ENCODE results near the gene ADGRG7.

The ADGRG7 gene

DNA sequence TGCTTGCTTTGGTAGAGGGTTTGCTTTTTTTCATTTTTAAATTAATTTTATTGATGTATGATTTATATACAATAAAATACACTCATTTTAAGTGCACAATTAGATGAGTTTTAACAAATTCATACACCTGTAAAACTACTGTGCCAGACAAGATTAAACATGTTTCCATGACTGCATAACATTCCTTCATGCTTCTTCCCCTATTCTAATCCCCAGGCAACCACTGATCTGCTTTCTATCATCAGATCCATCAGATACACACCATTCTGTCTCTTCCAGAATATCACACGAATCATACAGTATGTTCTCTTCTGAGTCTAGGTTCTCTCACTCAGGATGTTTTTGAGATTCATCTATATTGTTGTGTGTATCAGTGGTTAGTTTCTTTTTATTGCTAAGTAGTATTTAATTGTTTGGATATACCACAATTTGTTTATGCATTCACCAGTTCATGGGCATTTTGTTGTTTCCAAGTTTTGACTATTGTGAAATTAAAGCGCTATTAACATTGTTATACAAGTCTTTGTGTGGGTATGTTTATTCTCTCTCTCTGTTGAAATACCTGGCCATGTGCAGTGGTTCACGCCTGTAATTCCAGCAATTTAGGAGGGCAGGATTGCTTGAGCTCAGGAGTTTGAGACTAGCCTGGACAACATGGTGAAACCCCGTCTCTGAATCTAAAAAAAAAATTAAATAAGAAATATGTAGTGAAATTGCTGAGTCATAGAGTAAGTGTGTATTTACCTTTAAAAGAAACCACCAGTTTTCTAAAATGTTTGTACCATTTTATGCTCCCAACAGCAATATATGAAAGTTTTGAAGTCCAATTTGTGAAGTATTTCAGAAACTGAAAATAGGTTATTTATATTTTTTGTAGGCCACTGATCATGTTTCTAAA lies 92.9 kb downstream of the ADGRG7 start:
- no peak for DNase-seq (ENCODE audit: low read depth)

- no peak for DNase-seq (ENCODE audit: low read depth)
Measured at GRCh38 chr3:100702980-100703345, 93.6 kb downstream of the ADGRG7 start.

DNA sequence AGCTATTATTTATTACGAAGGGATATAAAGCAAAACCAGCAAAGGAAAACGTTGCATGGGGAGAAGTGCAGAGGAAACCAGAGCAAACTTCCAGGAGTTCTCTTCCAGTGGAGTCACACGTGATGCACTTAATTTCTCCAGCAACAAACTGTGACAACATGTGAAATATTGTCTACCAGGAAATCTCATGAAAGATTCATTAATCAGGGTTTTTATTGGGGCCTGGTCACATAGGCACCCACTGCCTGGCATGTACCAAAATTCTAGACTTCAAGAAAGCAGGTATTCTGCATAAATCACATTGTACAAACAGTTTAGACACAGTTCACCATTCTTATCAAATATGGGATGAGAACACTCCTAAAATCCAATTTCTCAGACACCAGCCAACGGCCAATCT lies 94.5 kb downstream of the ADGRG7 start:
- no peak for DNase-seq (ENCODE audit: low read depth)

GRCh38 chr3:100706365-100706764 lies 97.0 kb downstream of the ADGRG7 start:
- no peak for DNase-seq (ENCODE audit: low read depth)

GRCh38 chr3:100708644-100708988 lies 99.2 kb downstream of the ADGRG7 start:
- no peak for DNase-seq (ENCODE audit: low read depth)

GRCh38 chr3:100708989-100709841 lies 99.8 kb downstream of the ADGRG7 start, which contains the start of gene TFG:
TSS of gene TFG (plus strand) at chr3:100709494. CDS start at chr3:100713686, 4,192 bp downstream.
- peak; percentile 96 for DNase-seq (ENCODE audit: low read depth)

- DNase-seq (ENCODE audit: low read depth): no peak
Measured at GRCh38 chr3:100709842-100710260, 100.5 kb downstream of the ADGRG7 start.

DNA sequence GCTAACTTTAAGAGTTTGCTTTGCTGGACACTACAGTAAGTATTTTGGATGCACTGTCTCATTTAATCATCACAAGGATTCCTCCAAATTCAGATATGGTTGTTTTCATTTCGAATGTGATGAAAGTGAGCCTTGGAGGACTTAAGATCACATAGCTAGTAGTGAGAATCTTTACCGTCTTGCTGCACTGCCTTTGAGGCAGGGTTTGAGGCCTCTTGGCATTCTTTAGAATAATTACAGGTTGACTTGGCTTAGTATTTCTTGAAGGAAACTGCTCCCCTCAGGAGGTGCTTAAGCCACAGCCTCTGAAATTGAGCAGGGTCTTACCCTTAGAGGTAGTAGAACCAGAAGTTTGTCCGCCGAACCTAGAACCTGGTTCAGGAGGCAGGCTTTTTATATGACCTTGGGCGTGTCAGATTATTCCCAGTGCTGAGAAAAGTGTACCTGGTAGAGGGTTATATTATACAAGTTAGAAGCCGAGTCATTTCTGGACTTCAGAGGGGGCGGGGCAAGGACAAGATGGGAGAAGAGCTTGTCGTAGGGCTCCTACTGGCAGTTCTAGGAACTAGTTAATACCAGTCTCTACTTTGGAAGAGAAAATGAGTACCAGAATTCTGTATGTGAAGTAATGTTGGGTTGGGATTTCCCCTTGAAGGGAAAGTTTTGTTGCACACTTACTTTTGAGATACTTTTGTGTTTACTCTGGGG lies 101.0 kb downstream of the ADGRG7 start:
- DNase-seq (ENCODE audit: low read depth): peak; percentile 10

DNA sequence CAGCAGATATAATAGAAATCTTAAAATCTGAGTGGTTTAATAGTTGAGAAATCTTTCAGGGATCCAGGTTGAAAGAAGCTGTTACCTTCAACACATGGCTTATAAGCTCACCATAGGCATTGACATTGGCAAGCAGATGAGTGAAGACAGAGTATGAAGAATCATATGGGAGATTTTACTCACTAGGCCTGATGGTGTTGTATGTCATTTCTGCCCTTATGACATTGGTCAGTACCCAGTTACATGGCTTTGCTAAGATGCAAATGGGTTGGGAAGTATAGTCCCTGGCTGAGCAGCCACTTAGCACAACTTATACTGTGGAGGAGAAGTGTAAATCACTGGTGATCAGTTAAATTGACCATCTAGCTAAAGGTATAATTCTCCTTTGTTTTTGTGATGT lies 105.8 kb downstream of the ADGRG7 start:
- DNase-seq (ENCODE audit: low read depth): no peak

GRCh38 chr3:100717063-100717462 lies 107.7 kb downstream of the ADGRG7 start:
- DNase-seq (ENCODE audit: low read depth): no peak

GRCh38 chr3:100717637-100718487 lies 108.5 kb downstream of the ADGRG7 start:
- DNase-seq (ENCODE audit: low read depth): no peak

DNA sequence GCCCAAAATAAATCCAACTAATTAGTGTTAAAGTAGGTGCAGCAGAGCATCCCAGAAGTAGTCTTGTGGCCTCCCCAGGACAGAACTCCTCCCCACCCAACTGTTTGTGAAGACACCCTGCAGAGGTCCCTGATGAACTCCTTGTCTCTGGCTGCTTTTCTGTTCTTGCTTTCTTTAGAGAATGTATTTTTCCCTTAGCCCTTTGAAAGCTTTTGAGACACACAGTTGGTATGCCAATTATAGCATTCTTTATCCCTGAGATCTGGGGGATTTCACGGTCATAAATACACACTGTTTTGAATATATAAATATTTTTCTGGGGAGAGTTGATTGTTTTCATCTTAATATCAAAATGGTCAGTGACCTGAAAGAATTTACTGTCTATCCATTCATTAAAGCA lies 109.7 kb downstream of the ADGRG7 start:
- no peak for DNase-seq (ENCODE audit: low read depth)

- DNase-seq (ENCODE audit: low read depth): no peak
Measured at GRCh38 chr3:100720426-100720825, 111.0 kb downstream of the ADGRG7 start.

- no peak for DNase-seq (ENCODE audit: low read depth)
Measured at GRCh38 chr3:100725935-100726513, 116.6 kb downstream of the ADGRG7 start.

GRCh38 chr3:100726706-100727105 lies 117.3 kb downstream of the ADGRG7 start:
- no peak for DNase-seq (ENCODE audit: low read depth)

- no peak for DNase-seq (ENCODE audit: low read depth)
Measured at GRCh38 chr3:100730524-100730923, 121.1 kb downstream of the ADGRG7 start.

DNA sequence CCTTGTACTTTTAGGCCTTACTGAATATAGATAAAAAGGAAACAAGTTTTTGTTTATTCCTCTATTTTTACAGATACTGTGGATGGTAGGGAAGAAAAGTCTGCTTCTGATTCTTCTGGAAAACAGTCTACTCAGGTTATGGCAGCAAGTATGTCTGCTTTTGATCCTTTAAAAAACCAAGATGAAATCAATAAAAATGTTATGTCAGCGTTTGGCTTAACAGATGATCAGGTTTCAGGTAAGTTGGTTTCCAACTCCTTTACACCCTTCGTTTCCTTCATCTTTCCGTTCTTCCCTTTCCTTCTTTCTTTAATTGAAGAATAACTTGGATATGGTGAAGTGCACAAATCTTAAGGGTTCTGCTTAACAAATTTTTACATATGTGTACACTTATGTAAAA lies 123.0 kb downstream of the ADGRG7 start:
- DNase-seq (ENCODE audit: low read depth): no peak

GRCh38 chr3:100737334-100737733 lies 127.9 kb downstream of the ADGRG7 start:
- DNase-seq (ENCODE audit: low read depth): no peak

DNA sequence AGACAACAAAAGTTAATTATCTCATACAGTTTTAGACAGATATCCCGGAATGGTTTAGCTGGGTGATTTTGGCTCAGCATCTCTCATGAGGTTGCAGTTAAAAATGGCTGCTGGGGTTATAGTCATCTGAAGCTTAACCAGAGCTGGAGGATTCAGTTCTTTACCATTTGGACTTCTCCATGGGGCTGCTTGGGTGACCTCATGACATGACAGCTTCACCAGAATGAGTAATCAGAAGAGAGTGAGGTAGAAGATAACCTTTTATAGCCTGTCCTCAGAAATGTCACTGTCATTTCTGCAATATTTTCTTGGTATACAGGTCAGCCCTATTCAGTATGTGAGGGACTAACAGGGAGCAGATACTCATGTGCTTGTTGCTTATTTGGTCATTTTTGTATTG lies 130.8 kb downstream of the ADGRG7 start:
- no peak for DNase-seq (ENCODE audit: low read depth)

- DNase-seq (ENCODE audit: low read depth): no peak
Measured at GRCh38 chr3:100743535-100743934, 134.1 kb downstream of the ADGRG7 start.

GRCh38 chr3:100744671-100745070 lies 135.3 kb downstream of the ADGRG7 start:
- DNase-seq (ENCODE audit: low read depth): no peak

All from activated gamma-delta T cell treated with anti-CD3 and anti-CD28 coated beads, Interleukin-2, amount 50 U/mL, for 16 hours (primary cell).